ENCODE data around the gene AQR. TPM values are rescaled to one million over a fixed set of nuclear protein-coding genes. Genes with fewer than 3 reads are reported as not detected.

The AQR gene
- total and polyA plus RNA-seq, 2 experiments from 2014 or later = 42.3 to 67.3 TPM

DNA sequence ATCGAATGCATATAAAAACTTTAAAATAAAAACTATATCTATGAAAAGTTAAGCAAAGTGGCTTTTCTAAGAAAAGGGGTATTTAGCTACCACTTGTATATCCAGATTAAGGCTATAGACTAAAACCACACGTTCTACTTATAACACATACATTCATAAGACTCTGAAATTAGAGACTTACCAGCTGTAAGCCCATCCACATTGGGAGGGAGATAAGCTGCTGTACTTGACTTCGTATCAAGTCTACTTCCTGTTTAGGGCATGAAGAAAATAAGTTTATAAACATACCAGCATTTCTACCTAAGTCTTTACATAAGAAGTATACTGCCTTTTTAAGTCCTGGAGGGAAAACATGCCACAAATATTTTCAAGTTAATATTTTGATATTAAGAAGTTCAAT is 27.7 kb downstream of the AQR start (continued):
- no peak for TF ChIP-seq REST (IDR thresholded peaks at IDR 0.05; ENCODE audit: unreplicated experiment)
- TF ChIP-seq CREB1 (CRISPR knock-in tag; IDR thresholded peaks at IDR 0.05; ENCODE audit: low read depth) = no peak
- no peak for TF ChIP-seq JUNB (IDR thresholded peaks at IDR 0.05; ENCODE audit: unreplicated experiment)

DNA sequence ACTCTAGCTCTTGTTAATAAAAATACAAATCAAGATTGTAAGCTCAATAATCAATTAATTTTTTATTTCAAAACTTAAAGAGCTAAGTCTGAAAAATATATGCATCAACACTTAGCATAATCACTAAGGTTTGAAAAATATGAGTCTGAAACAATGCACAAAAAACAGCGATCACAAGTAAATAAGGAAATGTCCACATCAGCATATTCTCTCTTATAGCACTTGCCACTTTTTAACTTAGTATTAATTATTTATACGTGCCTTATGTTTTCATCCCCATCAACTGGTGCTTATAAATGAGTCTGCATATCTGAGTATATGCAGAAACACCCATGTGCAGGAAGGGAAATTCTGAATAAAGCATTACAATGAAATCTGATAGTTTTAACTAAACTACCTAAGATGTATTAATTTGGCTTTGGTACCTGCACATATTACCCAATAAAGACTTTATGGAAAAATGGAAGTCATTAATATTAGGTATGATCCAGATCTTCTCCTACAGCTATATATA is 28.3 kb downstream of the AQR start:
- Histone ChIP-seq H3K36me3 (ENCODE audit: insufficient read depth) (peaks cover 43% of the 10 kb centered on the region), H4K20me1 (replicated peaks; ENCODE audit: insufficient read depth) (no peaks in the 10 kb centered on the region; the same call in 1 of the 2 replicates), H3K27ac (ENCODE audit: low read depth) (no peak overlapping the region), H3K9me2 (ENCODE audit: insufficient read depth) (no peaks in the 10 kb centered on the region), H3K4me2 (no peak overlapping the region), H3K4me1 (ENCODE audit: insufficient read depth) (no peaks in the 10 kb centered on the region), H3F3A (replicated peaks; ENCODE audit: low read depth) (no peaks in the 10 kb centered on the region), H3K4me3 (no peak overlapping the region), H3K27me3 (ENCODE audit: insufficient read depth) (no peaks in the 10 kb centered on the region), H3K79me2 (replicated peaks; ENCODE audit: insufficient read depth) (no peaks in the 10 kb centered on the region), H2AFZ (no peak overlapping the region)
- DNase-seq (ENCODE audit: low spot score) = no peak
- Mint-ChIP-seq H3K36me3 (ENCODE audit: low read depth) (peaks cover 39% of the 10 kb centered on the region), H3K4me1 (no peaks in the 10 kb centered on the region), H3K4me3 (no peak overlapping the region), H3K27ac (no peak overlapping the region), H3K27me3 (ENCODE audit: insufficient read depth, low read depth, poor library complexity) (no peaks in the 10 kb centered on the region), H3K9me3 (no peaks in the 10 kb centered on the region; the same call in 2 of the 3 replicates)
- no peak for ATAC-seq
- no peak for TF ChIP-seq ZNF462 (CRISPR knock-in tag; IDR thresholded peaks at IDR 0.05)
- no peak for TF ChIP-seq STAT1 (IDR thresholded peaks at IDR 0.05; ENCODE audit: unreplicated experiment)
- no peak for TF ChIP-seq ZNF114 (CRISPR knock-in tag; IDR thresholded peaks at IDR 0.05)
- TF ChIP-seq POLR2AphosphoS5 (IDR thresholded peaks at IDR 0.05; ENCODE audit: low read depth) = no peak
- no peak for TF ChIP-seq ETS1 (IDR thresholded peaks at IDR 0.05)
- TF ChIP-seq EZH2phosphoT487 (IDR thresholded peaks at IDR 0.05; ENCODE audit: unreplicated experiment) = no peak
- no peak for TF ChIP-seq ZNF331 (CRISPR knock-in tag; IDR thresholded peaks at IDR 0.05; ENCODE audit: low read depth)
- TF ChIP-seq, protein P1, sequence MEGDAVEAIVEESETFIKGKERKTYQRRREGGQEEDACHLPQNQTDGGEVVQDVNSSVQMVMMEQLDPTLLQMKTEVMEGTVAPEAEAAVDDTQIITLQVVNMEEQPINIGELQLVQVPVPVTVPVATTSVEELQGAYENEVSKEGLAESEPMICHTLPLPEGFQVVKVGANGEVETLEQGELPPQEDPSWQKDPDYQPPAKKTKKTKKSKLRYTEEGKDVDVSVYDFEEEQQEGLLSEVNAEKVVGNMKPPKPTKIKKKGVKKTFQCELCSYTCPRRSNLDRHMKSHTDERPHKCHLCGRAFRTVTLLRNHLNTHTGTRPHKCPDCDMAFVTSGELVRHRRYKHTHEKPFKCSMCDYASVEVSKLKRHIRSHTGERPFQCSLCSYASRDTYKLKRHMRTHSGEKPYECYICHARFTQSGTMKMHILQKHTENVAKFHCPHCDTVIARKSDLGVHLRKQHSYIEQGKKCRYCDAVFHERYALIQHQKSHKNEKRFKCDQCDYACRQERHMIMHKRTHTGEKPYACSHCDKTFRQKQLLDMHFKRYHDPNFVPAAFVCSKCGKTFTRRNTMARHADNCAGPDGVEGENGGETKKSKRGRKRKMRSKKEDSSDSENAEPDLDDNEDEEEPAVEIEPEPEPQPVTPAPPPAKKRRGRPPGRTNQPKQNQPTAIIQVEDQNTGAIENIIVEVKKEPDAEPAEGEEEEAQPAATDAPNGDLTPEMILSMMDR (conservative IDR thresholded peaks at IDR 0.05; ENCODE audit: low read depth in 2 of 2) = no peak
- no peak for TF ChIP-seq JUNB (IDR thresholded peaks at IDR 0.05; ENCODE audit: unreplicated experiment)
- TF ChIP-seq NANOG (IDR thresholded peaks at IDR 0.05; ENCODE audit: borderline replicate concordance) = no peak

Measured in GM23338 (cell line).